Measurements from ENCODE around the gene PLXNA2. TPM values are rescaled to one million over a fixed set of nuclear protein-coding genes. Genes with fewer than 3 reads are reported as not detected.

The PLXNA2 gene
- total RNA-seq, 1 donor from 2014 or later = 0.82 TPM

DNA sequence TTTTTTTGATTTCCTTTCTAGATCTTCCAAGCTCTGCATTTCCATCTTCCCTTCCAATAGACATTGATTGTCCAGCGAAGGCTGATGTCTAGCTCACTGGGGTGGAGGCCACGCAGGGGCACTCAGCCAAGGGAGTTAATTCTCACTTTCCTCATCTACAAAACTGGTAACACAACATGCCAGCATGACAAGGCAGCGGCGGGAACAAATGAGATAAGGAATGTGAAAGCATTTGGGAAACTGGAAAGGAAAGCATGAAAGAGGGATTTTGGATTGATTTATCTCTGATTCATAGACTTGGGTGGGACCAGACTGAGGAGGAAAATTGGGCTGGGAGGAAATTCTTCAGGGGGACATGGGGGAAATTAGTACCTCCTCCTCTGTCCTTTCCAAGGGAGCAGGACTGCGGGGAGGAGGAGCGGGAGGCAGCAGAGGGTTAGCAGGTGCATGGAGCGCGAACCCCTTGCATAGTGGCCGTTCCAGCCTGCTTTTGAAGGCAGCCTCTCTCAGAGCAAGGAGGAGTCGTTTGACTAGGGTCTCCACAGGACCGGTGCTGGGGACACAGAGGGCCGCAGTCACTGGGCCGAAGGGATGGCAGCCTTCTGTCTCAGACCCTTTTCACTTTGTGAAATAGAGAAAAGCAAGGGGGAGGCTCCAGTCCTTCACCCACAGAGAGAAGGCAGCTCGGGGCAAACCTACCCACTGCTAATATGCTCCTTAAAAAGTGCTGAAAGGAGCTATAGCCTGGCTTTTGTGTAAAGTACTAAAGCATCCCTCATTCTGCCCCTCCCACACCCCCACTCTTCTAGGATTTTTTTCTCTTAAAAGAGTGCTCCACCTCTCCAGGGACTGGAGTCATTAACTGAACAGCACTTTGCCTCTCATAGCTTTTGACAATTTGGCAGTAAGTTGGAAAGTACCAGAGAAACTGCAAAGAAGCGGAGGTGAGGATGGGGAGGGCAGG, 89.2 kb downstream of the PLXNA2 start:
- CTCF ChIA-PET = no interaction called here

DNA sequence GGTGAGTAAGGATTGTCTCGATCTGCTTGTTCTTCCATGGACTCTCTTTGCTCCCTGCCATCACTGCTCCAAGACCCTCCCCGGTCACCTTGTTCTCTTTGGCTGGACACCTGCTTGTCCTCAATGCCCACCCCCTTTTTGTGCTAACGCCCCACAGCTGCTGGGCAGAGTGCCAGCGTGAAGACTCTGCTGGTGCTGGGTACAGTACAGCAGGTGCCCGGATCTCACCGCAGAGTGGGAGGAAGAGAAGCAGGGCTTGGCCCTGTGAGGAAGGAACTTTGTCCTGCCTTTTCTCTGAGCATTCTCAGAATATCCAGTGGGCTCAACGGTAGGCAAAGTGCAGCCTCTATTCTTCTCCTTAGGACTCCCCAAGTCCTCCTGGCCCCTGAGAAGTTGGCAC, 90.1 kb downstream of the PLXNA2 start:
- CTCF ChIA-PET = no interaction called here
- Mint-ChIP-seq H3K27me3 (no peaks in the 10 kb centered on the region), H3K4me1 (no peaks in the 10 kb centered on the region), H3K36me3 (ENCODE audit: low read depth) (no peaks in the 10 kb centered on the region), H3K4me3 (no peak overlapping the region), H3K27ac (no peak overlapping the region), H3K9me3 (no peaks in the 10 kb centered on the region)
- POLR2A ChIA-PET = no interaction called here
- ATAC-seq (ENCODE audit: low read depth) (no peak), DNase-seq (no peak)
- intact Hi-C loops (cut with micrococcal nuclease) = no loop called here
- TF ChIP-seq, protein P1, sequence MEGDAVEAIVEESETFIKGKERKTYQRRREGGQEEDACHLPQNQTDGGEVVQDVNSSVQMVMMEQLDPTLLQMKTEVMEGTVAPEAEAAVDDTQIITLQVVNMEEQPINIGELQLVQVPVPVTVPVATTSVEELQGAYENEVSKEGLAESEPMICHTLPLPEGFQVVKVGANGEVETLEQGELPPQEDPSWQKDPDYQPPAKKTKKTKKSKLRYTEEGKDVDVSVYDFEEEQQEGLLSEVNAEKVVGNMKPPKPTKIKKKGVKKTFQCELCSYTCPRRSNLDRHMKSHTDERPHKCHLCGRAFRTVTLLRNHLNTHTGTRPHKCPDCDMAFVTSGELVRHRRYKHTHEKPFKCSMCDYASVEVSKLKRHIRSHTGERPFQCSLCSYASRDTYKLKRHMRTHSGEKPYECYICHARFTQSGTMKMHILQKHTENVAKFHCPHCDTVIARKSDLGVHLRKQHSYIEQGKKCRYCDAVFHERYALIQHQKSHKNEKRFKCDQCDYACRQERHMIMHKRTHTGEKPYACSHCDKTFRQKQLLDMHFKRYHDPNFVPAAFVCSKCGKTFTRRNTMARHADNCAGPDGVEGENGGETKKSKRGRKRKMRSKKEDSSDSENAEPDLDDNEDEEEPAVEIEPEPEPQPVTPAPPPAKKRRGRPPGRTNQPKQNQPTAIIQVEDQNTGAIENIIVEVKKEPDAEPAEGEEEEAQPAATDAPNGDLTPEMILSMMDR (IDR thresholded peaks at IDR 0.05) = no peak

More for the DNA sequence above, 89.2 kb downstream of the PLXNA2 start:
- DNase-seq (no peak), ATAC-seq (ENCODE audit: low read depth) (no peak)
- Mint-ChIP-seq H3K4me3 (no peak overlapping the region), H3K27me3 (peaks cover 5% of the 10 kb centered on the region), H3K4me1 (no peaks in the 10 kb centered on the region), H3K27ac (no peak overlapping the region), H3K36me3 (ENCODE audit: low read depth) (no peaks in the 10 kb centered on the region), H3K9me3 (no peaks in the 10 kb centered on the region)
- intact Hi-C loops (cut with micrococcal nuclease) = no loop called here
- POLR2A ChIA-PET = no interaction called here
- TF ChIP-seq, protein P1 (IDR thresholded peaks at IDR 0.05) = no peak

- Mint-ChIP-seq H3K4me3 (no peak overlapping the region), H3K36me3 (ENCODE audit: low read depth) (no peaks in the 10 kb centered on the region), H3K4me1 (no peaks in the 10 kb centered on the region), H3K27me3 (no peaks in the 10 kb centered on the region), H3K9me3 (no peaks in the 10 kb centered on the region), H3K27ac (no peak overlapping the region)
- DNase-seq = no peak
- TF ChIP-seq, protein P1 (IDR thresholded peaks at IDR 0.05) = no peak
- intact Hi-C loops (cut with micrococcal nuclease) = no loop called here
- ChIA-PET POLR2A (no interaction called here), CTCF (no interaction called here)
- ATAC-seq (ENCODE audit: low read depth) = no peak
Measured at GRCh38 chr1:208153386-208153785, 90.8 kb downstream of the PLXNA2 start.

DNA sequence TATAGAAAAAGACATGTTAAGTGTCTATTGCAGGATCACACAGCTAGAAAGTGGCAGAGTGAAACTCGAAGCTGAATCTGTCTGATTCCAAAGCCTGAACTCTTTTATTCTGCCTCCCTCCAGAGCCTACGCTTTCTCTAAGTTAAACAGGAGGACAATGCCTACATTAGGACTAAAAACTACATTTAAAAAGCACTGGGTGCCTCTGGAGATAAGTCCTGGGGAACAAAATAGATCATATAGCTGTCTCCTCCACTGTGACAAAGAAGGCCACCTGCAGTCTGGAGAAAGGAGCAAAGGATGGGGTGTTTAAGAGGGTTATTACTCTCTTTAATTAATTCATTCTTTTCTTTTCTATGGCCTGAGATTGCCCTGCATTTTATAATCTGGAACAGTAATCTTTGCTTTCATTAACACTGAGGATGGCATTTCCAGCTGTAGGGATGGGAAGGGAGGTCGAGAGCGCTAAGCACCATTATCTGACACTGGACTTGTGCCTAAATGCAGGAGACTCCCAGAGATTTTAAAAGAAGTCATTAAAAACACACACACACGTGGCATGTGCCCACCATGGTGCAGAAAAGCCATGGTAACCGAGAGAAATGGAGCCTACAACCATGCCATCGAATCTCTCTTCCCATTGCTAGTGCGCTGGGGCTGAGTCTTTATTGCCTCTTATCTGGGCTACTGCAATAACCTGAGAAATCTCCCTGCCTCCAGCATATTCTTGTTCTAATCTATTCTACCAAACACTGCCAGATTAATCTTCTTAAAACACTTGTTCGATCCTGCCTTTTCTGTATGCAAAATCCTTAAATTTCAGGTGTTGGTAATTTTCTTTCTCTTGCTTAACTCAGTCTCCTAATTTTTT, 92.2 kb downstream of the PLXNA2 start:
- Mint-ChIP-seq H3K36me3 (ENCODE audit: low read depth) (no peaks in the 10 kb centered on the region), H3K4me3 (no peak overlapping the region), H3K9me3 (no peaks in the 10 kb centered on the region), H3K4me1 (no peaks in the 10 kb centered on the region), H3K27me3 (no peaks in the 10 kb centered on the region), H3K27ac (no peak overlapping the region)
- POLR2A ChIA-PET = no interaction called here
- DNase-seq (no peak), ATAC-seq (ENCODE audit: low read depth) (no peak)
- CTCF ChIA-PET = no interaction called here
- intact Hi-C loops (cut with micrococcal nuclease) = no loop called here
- TF ChIP-seq, protein P1 (IDR thresholded peaks at IDR 0.05) = no peak

All from activated B cell treated with CpG ODN at 0.5 μM for 24 hours (primary cell).